ENCODE data around the gene SPAST. TPM values are rescaled to one million over a fixed set of nuclear protein-coding genes. Genes with fewer than 3 reads are reported as not detected.

SPAST gene
- total and polyA plus RNA-seq, 9 of the 15 experiments (the other 6 are each of a cell fraction or from before 2014, with no cell fraction given) = 7.4 to 37.0 (median 19.0) TPM

GRCh38 chr2:32166115-32166574 lies 102.8 kb downstream of the SPAST start (continued):
- no peak for TF ChIP-seq ZNF318 (IDR thresholded peaks at IDR 0.05; ENCODE audit: borderline replicate concordance in 1 of 2, low read depth in 1 of 2)
- TF ChIP-seq ETS2 (tag; IDR thresholded peaks at IDR 0.05; ENCODE audit: borderline replicate concordance, poor library complexity, severe bottlenecking) = no peak

Data from K562 (cell line).